HCT116 (cell line): ENCODE measurements around the gene ERLIN1. TPM values are rescaled to one million over a fixed set of nuclear protein-coding genes. Genes with fewer than 3 reads are reported as not detected.

ENCODE experiments used
- ATAC-seq: fragments of 200-7000 bp; cut with Tn5 transposase; 2 replicates; pipeline ENCODE4 v1.9.1; 2020; ENCODE audit warnings: mild to moderate bottlenecking, moderate library complexity
- BruUV-seq: library from RNA; stranded (reverse); fragments of 400-500 nt; replicated peaks from 2 replicates; lab custom pipeline; 2021; lab: Mats Ljungman, UMichigan
- CTCF ChIA-PET: fragments of 300-600 bp; sonication (Branson Sonifier 250); formaldehyde crosslinking; loops from one replicate; lab custom pipeline; 2021; ENCODE audit warnings: antibody characterized with exemption; lab: Charles Lee
- POLR2A ChIA-PET: fragments of 300-600, 350-600 bp; sonication (Branson Sonifier 250); formaldehyde crosslinking; loops from one replicate; lab custom pipeline; 2021; ENCODE audit warnings: antibody characterized with exemption; lab: Charles Lee
- RAD21 ChIA-PET, 2 experiments: fragments of 300-600 bp; sonication (Branson Sonifier 250); formaldehyde crosslinking; loops; one replicate each; lab custom pipeline; 2023; ENCODE audit warnings: low total read pairs in 2 of 2; ENCODE audit not compliant: uncharacterized antibody in 2 of 2, unreplicated experiment in 2 of 2, low non-redundant PET in 1 of 2; lab: Charles Lee
- DNase-seq: peaks from one replicate; pipeline ENCODE4 v3.0.0-alpha.2; 2010; ENCODE audit warnings: low read depth, low spot score
- H2AFZ ChIP-seq: fragments of 200-600 bp; shearing (Covaris generic), sonication (generic); 2 replicates; pipeline ENCODE4 v1.6.1; 2017; ENCODE audit warnings: low read depth, mixed run types, mixed read lengths, antibody characterized with exemption, low read length; ENCODE audit not compliant: poor library complexity, severe bottlenecking
- H3K27ac ChIP-seq: 2 replicates; pipeline ENCODE4 v1.5.1; 2012; ENCODE audit warnings: low read depth, low read length
- H3K27me3 ChIP-seq: fragments of 200-600 bp; sonication (generic); 2 replicates; pipeline ENCODE4 v1.6.1; 2016; ENCODE audit warnings: mixed run types, low read length, mixed read lengths; ENCODE audit not compliant: insufficient read depth
- H3K36me3 ChIP-seq, 2 experiments: fragments of 200-500 bp in 1 of 2; fragments of 200-600 bp in 1 of 2; sonication (Bioruptor generic) in 1 of 2; sonication (generic) in 1 of 2; 2 replicates each; pipeline versions ENCODE4 v1.5.1 to v1.6.1; 2014 to 2016; ENCODE audit warnings: low read length in 2 of 2, inconsistent platforms in 1 of 2, mixed read lengths in 1 of 2, mixed run types in 1 of 2; ENCODE audit not compliant: insufficient read depth in 2 of 2, control insufficient read depth in 1 of 2
- H3K4me1 ChIP-seq, 2 experiments: fragments of 200-600 bp in 1 of 2; sonication (generic) in 1 of 2; 2 replicates each; pipeline versions ENCODE4 v1.5.1 to v1.6.1; 2012 to 2017; ENCODE audit warnings: low read length in 2 of 2, inconsistent platforms in 1 of 2, mild to moderate bottlenecking in 1 of 2, mixed read lengths in 1 of 2, mixed run types in 1 of 2, moderate library complexity in 1 of 2; ENCODE audit not compliant: insufficient read depth in 2 of 2, control insufficient read depth in 1 of 2
- H3K4me2 ChIP-seq: fragments of 200-600 bp; sonication (generic); 2 replicates; pipeline ENCODE4 v1.6.1; 2017; ENCODE audit warnings: mixed run types, low read length, mixed read lengths
- H3K4me3 ChIP-seq, 2 experiments: fragments of 200-600 bp in 1 of 2; sonication (generic) in 1 of 2; replicated peaks in 1 of 2; 2 replicates each; pipeline ENCODE4 v1.5.1; 2011 to 2016; ENCODE audit warnings: low read length in 2 of 2, control low read depth in 1 of 2, low read depth in 1 of 2, mild to moderate bottlenecking in 1 of 2, mixed read lengths in 1 of 2, mixed run types in 1 of 2
- H3K79me2 ChIP-seq: fragments of 200-600 bp; sonication (generic); 2 replicates; pipeline ENCODE4 v1.6.1; 2017; ENCODE audit warnings: mild to moderate bottlenecking, mixed run types, low read length, moderate library complexity, mixed read lengths; ENCODE audit not compliant: insufficient read depth
- H3K9ac ChIP-seq: fragments of 200-600 bp; sonication (generic); 2 replicates; pipeline ENCODE4 v1.6.1; 2016; ENCODE audit warnings: low read length, mixed read lengths
- H3K9me2 ChIP-seq: fragments of 200-600 bp; sonication (generic), shearing (Covaris generic); 2 replicates; pipeline ENCODE4 v1.6.1; 2017; ENCODE audit warnings: mixed run types, mild to moderate bottlenecking, moderate library complexity; ENCODE audit not compliant: insufficient read depth
- H3K9me3 ChIP-seq, 2 experiments: fragments of 200-500 bp in 1 of 2; fragments of 200-600 bp in 1 of 2; sonication (Bioruptor generic) in 1 of 2; sonication (generic) in 1 of 2; 2 replicates each; pipeline ENCODE4 v1.6.1; 2014 to 2017; ENCODE audit warnings: low read length in 2 of 2, mixed read lengths in 2 of 2, inconsistent platforms in 1 of 2, low read depth in 1 of 2, mild to moderate bottlenecking in 1 of 2, mixed run types in 1 of 2, moderate library complexity in 1 of 2; ENCODE audit not compliant: control insufficient read depth in 1 of 2, insufficient read depth in 1 of 2
- H4K20me1 ChIP-seq: fragments of 200-600 bp; sonication (generic), shearing (Covaris generic); 2 replicates; pipeline ENCODE4 v1.6.1; 2017; ENCODE audit warnings: mixed run types, mild to moderate bottlenecking, moderate library complexity; ENCODE audit not compliant: insufficient read depth
- EZH2 ChIP-seq: fragments of 200-600 bp; sonication (generic); IDR thresholded peaks from 2 replicates; pipeline ENCODE4 v1.6.1; 2017; ENCODE audit warnings: antibody characterized with exemption, mixed run types
- POLR2A ChIP-seq: IDR thresholded peaks from 2 replicates; pipeline ENCODE4 v1.7.0; 2011; ENCODE audit warnings: borderline replicate concordance; ENCODE audit not compliant: insufficient read depth, insufficient read length; ENCODE audit errors: extremely low read depth
- SIN3A ChIP-seq: IDR thresholded peaks from 2 replicates; pipeline ENCODE4 v1.6.1; 2012; ENCODE audit warnings: low read depth
- SP1 ChIP-seq: IDR thresholded peaks from 2 replicates; pipeline ENCODE4 v1.6.1; 2012; ENCODE audit warnings: low read depth
- SRF ChIP-seq: IDR thresholded peaks from 2 replicates; pipeline ENCODE4 v1.6.1; 2012; ENCODE audit warnings: low read depth
- ZFX ChIP-seq: fragments of 450-650 bp; IDR thresholded peaks from 2 replicates; pipeline ENCODE4 v1.6.1; 2017
- intact Hi-C: fragments of 100-400 bp; cut with micrococcal nuclease; formaldehyde crosslinking; loops from 2 replicates; pipeline ENCODE4 v1.10.0; 2022
- total RNA-seq: library from RNA; stranded (reverse); gene quantifications from one replicate; pipeline ENCODE4 v1.2.1, GENCODE V29; 2021; ENCODE audit not compliant: unreplicated experiment
- TF ChIP-seq, protein P1 (sequence below): IDR thresholded peaks from 2 replicates; pipeline ENCODE4 v1.6.1; 2012
- TF ChIP-seq, protein P2 (sequence below): IDR thresholded peaks from 2 replicates; pipeline ENCODE4 v1.6.1; 2012; ENCODE audit warnings: low read depth
- TF ChIP-seq, protein P3 (sequence below): IDR thresholded peaks from 2 replicates; pipeline ENCODE4 v1.6.1; 2012
- TF ChIP-seq, protein P4 (sequence below): IDR thresholded peaks from 2 replicates; pipeline ENCODE4 v1.6.1; 2011; ENCODE audit warnings: mild to moderate bottlenecking, low read length, moderate library complexity; ENCODE audit not compliant: insufficient replicate concordance; ENCODE audit errors: extremely low read depth

The ERLIN1 gene
- total RNA-seq, 1 experiment from 2014 or later: 64.5 TPM

DNA sequence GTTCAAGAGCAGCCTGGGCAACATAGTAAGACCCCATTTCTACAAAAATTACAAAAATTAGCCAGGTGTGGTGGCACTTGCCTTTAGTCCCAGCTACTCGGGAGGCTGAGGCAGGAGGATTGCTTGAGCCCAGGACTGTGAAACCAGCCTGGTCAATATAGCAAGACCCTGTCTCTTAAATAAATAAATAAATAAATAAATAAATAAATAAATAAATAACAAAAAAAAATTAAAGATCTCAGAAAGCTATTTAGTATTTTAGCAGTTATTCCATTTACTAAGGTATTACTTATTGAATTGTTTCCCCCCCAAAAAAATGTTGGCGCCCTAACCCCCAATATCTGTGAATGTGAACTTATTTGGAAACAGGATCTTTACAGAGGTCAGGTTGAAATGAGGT, 53.4 kb downstream of the ERLIN1 start:
- Histone ChIP-seq H3K27me3 (no peaks in the 10 kb centered on the region), H2AFZ (no peak overlapping the region), H3K4me3 (no peak overlapping the region), H3K79me2 (no peaks in the 10 kb centered on the region), H3K9me3 (peaks cover 0 to 9% of the 10 kb centered on the region in 2 experiments; a peak in 1 of 4 replicates), H3K36me3 (no peaks in the 10 kb centered on the region), H3K9me2 (no peaks in the 10 kb centered on the region), H3K4me1 (no peaks in the 10 kb centered on the region), H3K9ac (no peak overlapping the region), H4K20me1 (no peaks in the 10 kb centered on the region), H3K4me2 (no peak overlapping the region), H3K27ac (no peak overlapping the region)
- intact Hi-C loops: no loop called here
- no peak for TF ChIP-seq SIN3A
- TF ChIP-seq POLR2A: no peak
- no peak for TF ChIP-seq EZH2
- no peak for TF ChIP-seq SP1
- no peak for TF ChIP-seq SRF
- TF ChIP-seq, protein P1, sequence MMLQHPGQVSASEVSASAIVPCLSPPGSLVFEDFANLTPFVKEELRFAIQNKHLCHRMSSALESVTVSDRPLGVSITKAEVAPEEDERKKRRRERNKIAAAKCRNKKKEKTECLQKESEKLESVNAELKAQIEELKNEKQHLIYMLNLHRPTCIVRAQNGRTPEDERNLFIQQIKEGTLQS: no peak
- TF ChIP-seq, protein P2, sequence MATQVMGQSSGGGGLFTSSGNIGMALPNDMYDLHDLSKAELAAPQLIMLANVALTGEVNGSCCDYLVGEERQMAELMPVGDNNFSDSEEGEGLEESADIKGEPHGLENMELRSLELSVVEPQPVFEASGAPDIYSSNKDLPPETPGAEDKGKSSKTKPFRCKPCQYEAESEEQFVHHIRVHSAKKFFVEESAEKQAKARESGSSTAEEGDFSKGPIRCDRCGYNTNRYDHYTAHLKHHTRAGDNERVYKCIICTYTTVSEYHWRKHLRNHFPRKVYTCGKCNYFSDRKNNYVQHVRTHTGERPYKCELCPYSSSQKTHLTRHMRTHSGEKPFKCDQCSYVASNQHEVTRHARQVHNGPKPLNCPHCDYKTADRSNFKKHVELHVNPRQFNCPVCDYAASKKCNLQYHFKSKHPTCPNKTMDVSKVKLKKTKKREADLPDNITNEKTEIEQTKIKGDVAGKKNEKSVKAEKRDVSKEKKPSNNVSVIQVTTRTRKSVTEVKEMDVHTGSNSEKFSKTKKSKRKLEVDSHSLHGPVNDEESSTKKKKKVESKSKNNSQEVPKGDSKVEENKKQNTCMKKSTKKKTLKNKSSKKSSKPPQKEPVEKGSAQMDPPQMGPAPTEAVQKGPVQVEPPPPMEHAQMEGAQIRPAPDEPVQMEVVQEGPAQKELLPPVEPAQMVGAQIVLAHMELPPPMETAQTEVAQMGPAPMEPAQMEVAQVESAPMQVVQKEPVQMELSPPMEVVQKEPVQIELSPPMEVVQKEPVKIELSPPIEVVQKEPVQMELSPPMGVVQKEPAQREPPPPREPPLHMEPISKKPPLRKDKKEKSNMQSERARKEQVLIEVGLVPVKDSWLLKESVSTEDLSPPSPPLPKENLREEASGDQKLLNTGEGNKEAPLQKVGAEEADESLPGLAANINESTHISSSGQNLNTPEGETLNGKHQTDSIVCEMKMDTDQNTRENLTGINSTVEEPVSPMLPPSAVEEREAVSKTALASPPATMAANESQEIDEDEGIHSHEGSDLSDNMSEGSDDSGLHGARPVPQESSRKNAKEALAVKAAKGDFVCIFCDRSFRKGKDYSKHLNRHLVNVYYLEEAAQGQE: no peak
- TF ChIP-seq, protein P3, sequence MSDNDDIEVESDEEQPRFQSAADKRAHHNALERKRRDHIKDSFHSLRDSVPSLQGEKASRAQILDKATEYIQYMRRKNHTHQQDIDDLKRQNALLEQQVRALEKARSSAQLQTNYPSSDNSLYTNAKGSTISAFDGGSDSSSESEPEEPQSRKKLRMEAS: no peak
- TF ChIP-seq, protein P4, sequence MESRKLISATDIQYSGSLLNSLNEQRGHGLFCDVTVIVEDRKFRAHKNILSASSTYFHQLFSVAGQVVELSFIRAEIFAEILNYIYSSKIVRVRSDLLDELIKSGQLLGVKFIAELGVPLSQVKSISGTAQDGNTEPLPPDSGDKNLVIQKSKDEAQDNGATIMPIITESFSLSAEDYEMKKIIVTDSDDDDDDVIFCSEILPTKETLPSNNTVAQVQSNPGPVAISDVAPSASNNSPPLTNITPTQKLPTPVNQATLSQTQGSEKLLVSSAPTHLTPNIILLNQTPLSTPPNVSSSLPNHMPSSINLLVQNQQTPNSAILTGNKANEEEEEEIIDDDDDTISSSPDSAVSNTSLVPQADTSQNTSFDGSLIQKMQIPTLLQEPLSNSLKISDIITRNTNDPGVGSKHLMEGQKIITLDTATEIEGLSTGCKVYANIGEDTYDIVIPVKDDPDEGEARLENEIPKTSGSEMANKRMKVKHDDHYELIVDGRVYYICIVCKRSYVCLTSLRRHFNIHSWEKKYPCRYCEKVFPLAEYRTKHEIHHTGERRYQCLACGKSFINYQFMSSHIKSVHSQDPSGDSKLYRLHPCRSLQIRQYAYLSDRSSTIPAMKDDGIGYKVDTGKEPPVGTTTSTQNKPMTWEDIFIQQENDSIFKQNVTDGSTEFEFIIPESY: no peak
- no peak for TF ChIP-seq ZFX
- no peak for ATAC-seq
- no peak for DNase-seq
- POLR2A ChIA-PET: no interaction called here
- BruUV-seq: no TSS peak
- RAD21 ChIA-PET: no interaction called here
- CTCF ChIA-PET: no interaction called here
